Mucosa of stomach (tissue), 1 donor: Measurements from ENCODE around the gene MFGE8.

Experiments used
- H3K27me3 ChIP-seq: one replicate; pipeline ENCODE4 v1.7.0; 2013; ENCODE audit warnings: mild to moderate bottlenecking, low read length; ENCODE audit not compliant: control insufficient read depth, insufficient read depth
- H3K36me3 ChIP-seq: one replicate; pipeline ENCODE4 v1.7.0; 2013; ENCODE audit warnings: low read length; ENCODE audit not compliant: control insufficient read depth, insufficient read depth
- H3K4me1 ChIP-seq: one replicate; pipeline ENCODE4 v1.7.0; 2013; ENCODE audit warnings: mild to moderate bottlenecking, low read length; ENCODE audit not compliant: control insufficient read depth, insufficient read depth
- H3K4me3 ChIP-seq: one replicate; pipeline ENCODE4 v1.7.0; 2013; ENCODE audit warnings: low read length
- H3K9ac ChIP-seq: one replicate; pipeline ENCODE4 v1.7.0; 2013; ENCODE audit warnings: mild to moderate bottlenecking, low read length, moderate library complexity
- H3K9me3 ChIP-seq: one replicate; pipeline ENCODE4 v1.7.0; 2013; ENCODE audit warnings: mild to moderate bottlenecking, low read length, moderate library complexity; ENCODE audit not compliant: control insufficient read depth
- donor health status: Pancreatic carcinoma.

Gene MFGE8

DNA sequence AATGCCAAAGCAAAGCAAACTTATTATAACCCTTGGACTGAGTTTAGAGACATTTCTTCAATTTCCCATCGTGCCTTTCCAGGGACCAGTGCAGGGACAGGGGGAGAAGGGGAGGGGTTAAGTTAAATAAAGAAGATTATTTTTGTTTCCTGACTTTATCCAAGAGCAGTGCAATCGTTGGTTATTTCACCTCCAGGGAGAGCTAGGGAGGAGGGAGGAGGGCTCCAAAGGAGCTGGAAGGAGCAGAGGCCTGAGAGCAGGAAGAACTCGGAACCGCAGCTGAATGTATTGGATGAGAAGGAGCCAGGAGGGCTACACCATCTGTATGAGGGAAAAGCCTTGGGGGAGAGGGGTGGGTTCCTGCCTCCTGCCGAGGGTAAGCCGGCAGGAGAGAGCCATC is 38.5 kb downstream of the MFGE8 start:
- Histone ChIP-seq H3K4me1 (no peaks in the 10 kb centered on the region), H3K9ac (no peak overlapping the region), H3K27me3 (peaks cover 24% of the 10 kb centered on the region), H3K36me3 (no peaks in the 10 kb centered on the region), H3K9me3 (no peaks in the 10 kb centered on the region), H3K4me3 (no peak overlapping the region)

DNA sequence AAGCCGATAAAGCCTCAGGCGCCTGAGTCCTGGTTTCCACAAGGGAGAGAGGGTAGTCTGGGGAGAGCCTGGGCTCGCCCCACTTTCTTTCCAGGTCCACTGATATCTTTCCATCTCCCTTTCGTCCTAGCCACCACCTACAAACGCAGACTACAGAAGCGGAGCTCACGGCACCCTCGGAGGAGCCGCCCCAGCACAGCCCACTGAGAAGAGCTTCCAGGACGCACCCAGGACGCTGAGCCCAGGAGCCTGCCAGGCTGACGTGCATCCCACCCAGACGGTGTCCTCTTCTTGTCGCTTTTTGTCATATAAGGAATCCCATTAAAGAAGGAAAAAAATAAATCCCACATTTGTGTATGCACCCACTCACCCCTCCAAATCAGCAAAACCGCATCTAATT is 38.9 kb downstream of the MFGE8 start:
- H3K4me1 ChIP-seq, result no peaks in the 10 kb centered on the region
- no peak overlapping the region for H3K4me3 ChIP-seq
- H3K9me3 ChIP-seq, result no peaks in the 10 kb centered on the region
- H3K27me3 ChIP-seq, result peaks cover 24% of the 10 kb centered on the region
- no peaks in the 10 kb centered on the region for H3K36me3 ChIP-seq
- no peak overlapping the region for H3K9ac ChIP-seq

DNA sequence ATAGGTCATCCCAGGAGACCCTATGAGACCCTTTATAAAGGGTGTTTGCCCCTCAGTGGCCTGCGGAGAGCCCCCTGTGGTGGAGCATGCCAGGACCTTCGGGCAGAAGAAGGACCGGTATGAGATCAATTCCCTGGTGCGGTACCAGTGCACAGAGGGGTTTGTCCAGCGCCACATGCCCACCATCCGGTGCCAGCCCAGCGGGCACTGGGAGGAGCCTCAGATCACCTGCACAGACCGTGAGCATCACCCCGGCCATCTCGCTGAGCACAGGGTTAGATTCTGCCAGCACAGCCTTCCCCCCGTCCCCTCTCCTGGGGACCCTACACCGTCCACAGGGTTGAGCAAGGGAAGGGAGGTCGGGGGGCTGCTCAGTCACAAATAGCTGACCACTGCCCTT is 39.4 kb downstream of the MFGE8 start:
- Histone ChIP-seq H3K4me1 (no peaks in the 10 kb centered on the region), H3K27me3 (peaks cover 24% of the 10 kb centered on the region), H3K36me3 (no peaks in the 10 kb centered on the region), H3K9ac (no peak overlapping the region), H3K9me3 (no peaks in the 10 kb centered on the region), H3K4me3 (no peak overlapping the region)

DNA sequence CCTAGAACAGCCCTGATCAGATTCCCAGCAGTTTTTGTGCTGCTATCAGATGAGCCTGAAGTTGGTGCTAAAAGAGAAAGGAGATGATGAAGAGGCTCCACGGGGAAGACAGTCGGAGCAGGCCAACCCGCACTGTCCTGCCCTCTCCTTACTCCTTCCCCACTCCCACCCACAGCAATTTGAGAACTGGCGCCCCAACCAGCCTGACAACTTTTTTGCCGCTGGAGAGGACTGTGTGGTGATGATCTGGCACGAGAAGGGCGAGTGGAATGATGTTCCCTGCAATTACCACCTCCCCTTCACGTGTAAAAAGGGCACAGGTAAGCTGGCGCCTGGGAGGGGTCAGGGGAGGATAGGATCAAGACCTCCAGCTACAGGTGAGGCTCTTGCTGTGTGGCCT is 40.5 kb downstream of the MFGE8 start:
- H3K9me3 ChIP-seq, result no peaks in the 10 kb centered on the region
- H3K27me3 ChIP-seq, result peaks cover 24% of the 10 kb centered on the region
- H3K9ac ChIP-seq, result no peak overlapping the region
- H3K4me1 ChIP-seq, result no peaks in the 10 kb centered on the region
- H3K4me3 ChIP-seq, result no peak overlapping the region
- H3K36me3 ChIP-seq, result no peaks in the 10 kb centered on the region

DNA sequence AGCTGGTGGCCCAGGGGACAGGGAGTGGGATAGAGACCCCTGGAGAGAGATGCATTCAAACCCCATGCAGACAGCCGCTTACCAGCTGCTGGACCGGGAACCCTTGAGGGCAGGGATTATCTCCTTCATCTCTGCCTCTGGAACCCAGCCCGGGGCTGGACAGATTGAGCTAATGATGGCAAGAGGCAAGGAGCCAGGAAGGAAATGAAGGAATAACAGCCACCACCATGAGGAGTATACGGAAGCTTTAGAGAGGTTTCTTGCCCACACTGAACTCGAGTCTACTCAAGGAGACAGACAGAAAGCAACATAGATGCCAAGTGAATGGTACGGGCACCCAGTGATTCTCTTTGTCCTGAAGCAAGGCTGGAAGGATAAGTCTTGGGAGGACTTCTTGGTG is 41.1 kb downstream of the MFGE8 start:
- peaks cover 24% of the 10 kb centered on the region for H3K27me3 ChIP-seq

DNA sequence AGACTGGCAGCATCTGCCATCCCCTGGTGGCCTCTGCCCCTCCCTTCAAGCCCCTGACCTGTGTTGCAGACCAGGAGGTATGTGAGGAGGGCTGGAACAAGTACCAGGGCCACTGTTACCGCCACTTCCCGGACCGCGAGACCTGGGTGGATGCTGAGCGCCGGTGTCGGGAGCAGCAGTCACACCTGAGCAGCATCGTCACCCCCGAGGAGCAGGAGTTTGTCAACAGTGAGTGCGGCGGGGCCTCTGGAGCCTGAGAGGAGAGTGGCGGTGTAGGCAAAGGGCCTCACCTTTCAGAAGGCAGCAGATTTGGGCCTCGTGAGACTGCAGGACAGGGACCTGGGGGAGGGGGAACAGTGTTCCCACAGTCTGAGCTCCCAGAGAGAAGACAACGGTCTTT is 41.9 kb downstream of the MFGE8 start:
- Histone ChIP-seq H3K9ac (no peak overlapping the region), H3K9me3 (no peaks in the 10 kb centered on the region), H3K27me3 (peaks cover 24% of the 10 kb centered on the region), H3K36me3 (no peaks in the 10 kb centered on the region), H3K4me3 (no peak overlapping the region), H3K4me1 (no peaks in the 10 kb centered on the region)

More for the DNA sequence above, 41.1 kb downstream of the MFGE8 start:
- H3K36me3 ChIP-seq, result no peaks in the 10 kb centered on the region
- no peak overlapping the region for H3K4me3 ChIP-seq
- H3K4me1 ChIP-seq, result no peaks in the 10 kb centered on the region
- no peak overlapping the region for H3K9ac ChIP-seq
- H3K9me3 ChIP-seq, result no peaks in the 10 kb centered on the region

DNA sequence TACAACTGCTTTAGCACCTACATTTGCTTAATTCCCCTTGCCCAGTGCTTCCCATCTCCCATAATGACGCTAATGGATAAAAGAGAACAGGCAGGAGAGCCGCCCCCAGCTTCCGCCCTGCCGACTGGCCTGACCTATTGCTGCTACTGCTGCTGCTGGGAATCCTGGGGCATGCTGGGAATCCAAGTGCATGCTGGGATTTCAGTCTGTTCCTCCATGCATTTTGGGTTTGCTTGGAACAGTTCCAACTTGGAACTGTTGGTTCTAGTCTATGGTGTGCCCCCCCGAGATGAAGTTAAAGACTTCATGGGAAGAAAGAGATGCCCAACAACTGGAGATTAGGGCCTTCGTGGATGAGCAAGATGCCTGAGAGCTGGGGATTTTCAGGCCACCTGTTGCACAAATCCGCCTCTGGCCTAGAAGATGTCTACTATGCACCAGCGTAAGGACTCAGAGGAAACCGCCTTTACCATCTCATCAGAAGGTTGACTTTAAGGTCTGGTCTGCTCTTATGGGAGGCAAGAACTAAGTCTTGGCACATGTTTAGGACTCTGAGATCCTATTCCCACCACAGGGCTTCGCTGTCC is 46.8 kb downstream of the MFGE8 start:
- Histone ChIP-seq H3K36me3 (no peaks in the 10 kb centered on the region), H3K9me3 (no peaks in the 10 kb centered on the region), H3K4me3 (no peak overlapping the region), H3K4me1 (no peaks in the 10 kb centered on the region), H3K9ac (no peak overlapping the region), H3K27me3 (no peaks in the 10 kb centered on the region)

DNA sequence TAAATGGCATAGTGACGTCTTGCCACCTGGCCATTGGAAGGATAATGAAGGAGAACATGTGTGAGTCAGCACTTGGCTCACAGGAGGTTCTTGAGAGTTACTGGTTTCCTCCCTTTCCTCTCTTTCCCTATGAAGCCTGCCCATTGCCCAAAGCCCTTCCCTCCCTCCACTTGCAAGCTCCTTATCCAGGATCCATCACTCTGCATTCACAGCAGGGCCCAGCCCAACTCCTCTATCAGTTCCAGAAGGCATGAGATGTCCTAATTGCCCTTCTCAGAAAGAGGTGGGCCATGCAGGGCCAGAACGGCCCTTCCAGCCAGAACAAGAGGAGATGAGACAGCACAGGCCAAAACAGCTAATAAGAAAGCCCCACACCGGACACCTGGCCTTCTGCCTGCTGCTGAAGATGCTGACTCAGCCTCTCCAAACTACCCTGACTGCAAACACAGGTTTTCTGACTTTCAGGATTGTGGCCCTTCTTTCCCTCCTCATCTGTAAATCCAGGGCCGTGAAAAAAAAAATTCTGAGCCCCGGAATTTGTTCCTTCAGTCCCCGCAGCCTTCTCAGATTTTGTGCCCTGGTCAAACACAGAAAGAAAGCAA is 47.6 kb downstream of the MFGE8 start:
- no peaks in the 10 kb centered on the region for H3K4me1 ChIP-seq
- H3K9me3 ChIP-seq, result no peaks in the 10 kb centered on the region
- H3K4me3 ChIP-seq, result no peak overlapping the region
- no peaks in the 10 kb centered on the region for H3K27me3 ChIP-seq
- H3K36me3 ChIP-seq, result no peaks in the 10 kb centered on the region
- no peak overlapping the region for H3K9ac ChIP-seq

DNA sequence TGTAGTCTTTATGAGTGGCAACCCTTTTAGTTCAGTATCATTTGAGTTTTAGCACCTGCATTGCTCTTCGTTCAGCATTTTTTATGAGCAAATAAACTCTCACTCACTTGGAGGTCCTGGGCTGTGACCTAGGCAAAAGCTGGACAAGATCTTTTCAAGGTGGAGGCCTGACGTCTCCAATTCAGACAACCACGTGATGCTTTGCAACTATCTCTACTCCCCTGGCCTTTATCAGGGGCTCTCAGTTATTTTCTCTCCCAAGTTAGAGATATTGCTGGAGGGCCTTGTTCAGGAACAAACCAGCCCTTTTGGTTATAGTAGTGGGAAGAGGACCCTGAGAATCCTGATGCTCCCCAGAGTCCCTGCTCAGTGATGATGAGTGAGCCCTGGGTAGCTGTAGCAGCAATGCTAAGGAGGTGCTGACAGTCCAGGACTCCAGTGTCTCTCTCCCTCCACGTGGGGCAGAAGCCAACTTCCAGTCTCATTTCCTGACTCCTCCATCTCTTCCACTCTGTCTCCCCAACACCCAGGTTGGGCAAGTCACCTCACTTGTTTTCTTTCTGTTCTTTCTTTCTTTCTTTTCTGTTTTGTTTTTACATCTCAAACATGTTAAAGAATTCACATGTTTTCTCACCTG is 48.2 kb downstream of the MFGE8 start:
- Histone ChIP-seq H3K4me3 (no peak overlapping the region), H3K9ac (no peak overlapping the region), H3K4me1 (no peaks in the 10 kb centered on the region), H3K9me3 (no peaks in the 10 kb centered on the region), H3K36me3 (no peaks in the 10 kb centered on the region), H3K27me3 (no peaks in the 10 kb centered on the region)

DNA sequence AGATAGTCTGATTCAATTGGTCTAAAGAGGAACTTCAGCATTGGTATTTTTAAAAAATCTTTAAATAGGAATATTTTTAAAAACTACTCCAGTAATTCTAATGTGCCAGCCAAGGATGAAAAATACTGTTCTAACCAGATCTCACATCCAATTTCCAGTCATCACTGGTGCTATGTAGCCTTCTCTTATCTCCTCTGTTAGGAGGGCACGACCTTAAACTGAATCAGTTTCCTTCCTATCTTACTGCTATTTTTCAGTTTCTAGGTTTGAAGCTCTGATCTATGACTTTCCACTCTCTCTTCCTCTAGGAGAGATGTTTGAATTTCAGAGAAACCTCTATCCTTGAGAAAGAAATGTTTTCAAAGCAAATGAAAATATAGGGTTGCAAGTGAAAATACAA is 49.8 kb downstream of the MFGE8 start:
- no peaks in the 10 kb centered on the region for H3K27me3 ChIP-seq
- no peaks in the 10 kb centered on the region for H3K4me1 ChIP-seq
- H3K36me3 ChIP-seq, result no peaks in the 10 kb centered on the region
- H3K9me3 ChIP-seq, result no peaks in the 10 kb centered on the region
- no peak overlapping the region for H3K4me3 ChIP-seq
- H3K9ac ChIP-seq, result no peak overlapping the region

DNA sequence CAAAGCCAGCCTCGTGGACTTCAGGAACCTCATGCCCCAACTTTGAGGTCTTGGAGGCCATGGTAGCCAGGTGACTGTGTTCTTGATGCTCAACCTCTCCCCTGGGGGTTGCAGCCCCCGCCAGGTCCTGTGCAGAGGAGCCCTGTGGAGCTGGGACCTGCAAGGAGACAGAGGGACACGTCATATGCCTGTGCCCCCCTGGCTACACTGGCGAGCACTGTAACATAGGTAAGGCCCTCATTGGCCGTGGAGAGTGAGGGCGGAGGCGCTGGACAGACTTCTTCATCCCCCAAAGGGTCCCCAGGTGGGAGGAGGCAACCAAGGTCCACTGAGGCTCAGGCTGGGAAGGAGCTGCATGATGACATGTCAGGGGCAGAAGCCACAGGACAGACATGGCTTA is 53.0 kb downstream of the MFGE8 start:
- Histone ChIP-seq H3K9me3 (no peaks in the 10 kb centered on the region), H3K9ac (no peak overlapping the region), H3K4me1 (no peaks in the 10 kb centered on the region), H3K36me3 (no peaks in the 10 kb centered on the region), H3K27me3 (no peaks in the 10 kb centered on the region), H3K4me3 (no peak overlapping the region)

DNA sequence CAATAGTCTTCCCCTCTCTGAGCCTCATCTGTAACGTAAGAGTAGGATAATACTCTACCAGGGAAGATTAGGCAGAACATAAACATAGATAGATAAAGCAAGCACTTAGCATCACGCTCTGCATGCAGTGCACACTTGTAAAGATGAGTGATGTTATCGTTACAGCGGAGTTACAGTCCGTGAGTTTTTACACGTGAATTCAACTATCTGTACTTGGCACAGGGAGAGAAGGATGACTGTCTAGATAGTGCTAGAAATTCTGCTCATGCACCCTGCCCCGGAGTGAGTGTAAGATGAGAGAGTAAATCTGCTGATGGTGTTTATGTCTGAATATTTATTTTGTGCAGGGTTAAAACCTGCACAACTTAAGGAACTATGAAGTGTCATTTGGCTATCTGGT is 53.6 kb downstream of the MFGE8 start:
- H3K9me3 ChIP-seq, result no peaks in the 10 kb centered on the region
- H3K27me3 ChIP-seq, result no peaks in the 10 kb centered on the region
- H3K36me3 ChIP-seq, result no peaks in the 10 kb centered on the region
- H3K4me1 ChIP-seq, result no peaks in the 10 kb centered on the region
- no peak overlapping the region for H3K9ac ChIP-seq
- no peak overlapping the region for H3K4me3 ChIP-seq
